GM21576 (cell line): Measurements from ENCODE around the gene TMOD3.

Experiments
- ATAC-seq: cut with Tn5 transposase; IDR thresholded peaks from one replicate; pipeline ENCODE4 v1.9.1; 2021; ENCODE audit warnings: mild to moderate bottlenecking, moderate library complexity; ENCODE audit not compliant: unreplicated experiment

Gene TMOD3

DNA sequence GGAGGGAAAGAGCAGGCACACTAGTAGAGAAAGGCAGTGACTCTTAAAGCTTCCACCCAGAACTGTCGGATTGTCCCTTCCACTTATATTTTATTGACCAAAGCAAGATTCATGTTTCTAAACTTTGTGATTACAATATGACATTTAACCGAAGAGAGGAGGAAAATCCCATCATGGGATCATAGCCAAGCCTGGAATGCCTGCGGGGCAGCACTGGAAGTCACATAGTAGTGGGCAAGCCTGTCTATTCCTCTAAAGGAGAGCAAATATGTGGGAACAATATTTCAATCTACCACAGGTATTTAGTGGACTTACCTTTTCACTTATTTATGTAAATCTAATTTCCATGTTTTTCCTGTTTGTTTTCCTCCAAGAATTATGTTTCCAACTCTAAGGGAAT, 3.8 kb upstream of the TMOD3 start:
- ATAC-seq: no peak

DNA sequence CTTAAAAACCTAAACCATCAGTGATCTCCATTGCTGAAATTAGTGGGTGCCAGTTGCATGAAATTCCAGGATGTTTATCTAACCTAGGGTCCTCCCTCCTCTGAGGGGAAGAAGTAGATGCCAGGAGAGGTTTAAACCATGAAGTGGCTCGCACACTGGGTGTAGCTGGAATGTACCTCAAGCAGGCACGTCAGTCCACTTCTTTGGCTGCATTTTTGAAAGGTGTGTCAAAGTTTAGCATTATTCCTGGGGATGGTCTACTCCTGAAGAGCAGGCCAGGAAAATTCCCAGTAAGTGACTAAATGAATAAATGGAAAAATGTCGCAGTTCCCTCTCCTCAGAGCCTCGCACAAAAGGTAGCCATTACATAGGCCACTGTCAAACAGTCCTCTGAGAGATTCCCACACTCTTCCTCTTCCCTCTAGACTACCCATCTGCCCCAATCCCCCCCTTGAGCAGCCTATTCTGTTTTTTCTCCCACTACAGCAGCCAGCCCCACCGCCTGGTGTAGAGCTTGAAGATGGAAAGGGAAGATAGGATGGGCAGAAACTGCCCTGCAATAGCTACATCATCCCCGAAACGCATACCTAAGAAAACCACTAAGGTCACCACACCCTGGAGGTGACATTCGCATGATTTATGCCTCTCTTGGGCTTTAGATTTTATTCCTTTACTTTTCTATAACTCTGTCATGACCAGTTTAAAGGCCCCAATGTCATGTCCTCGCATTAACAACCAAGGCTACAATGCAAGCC, 655 bp upstream of the TMOD3 start:
- no peak for ATAC-seq

DNA sequence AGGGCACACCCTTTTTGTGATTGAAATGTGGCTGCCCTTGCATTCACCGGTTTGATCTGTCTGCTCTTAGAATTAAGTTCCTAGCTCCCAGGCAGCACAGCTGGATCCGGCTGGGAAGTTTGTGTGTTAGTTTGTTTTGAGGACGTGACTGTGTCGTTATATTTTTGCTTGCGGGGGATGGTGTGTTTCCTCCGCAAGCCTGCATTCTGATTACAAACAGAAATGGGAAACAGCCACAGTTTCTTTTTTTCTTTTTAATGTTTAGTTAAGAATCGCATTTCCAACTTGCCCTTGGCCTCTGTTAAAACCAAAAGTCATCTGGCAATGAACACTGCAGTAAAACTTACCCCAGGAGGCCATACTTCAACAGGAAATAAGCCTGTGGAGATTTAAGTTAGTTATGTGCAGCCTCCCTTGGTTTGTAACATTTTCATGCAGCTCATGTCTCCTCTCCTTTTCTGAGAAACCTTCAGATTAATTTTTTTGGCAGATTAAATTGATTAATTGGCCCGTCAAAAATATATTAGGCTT, 888 bp downstream of the TMOD3 start:
- ATAC-seq: peak; percentile 22

DNA sequence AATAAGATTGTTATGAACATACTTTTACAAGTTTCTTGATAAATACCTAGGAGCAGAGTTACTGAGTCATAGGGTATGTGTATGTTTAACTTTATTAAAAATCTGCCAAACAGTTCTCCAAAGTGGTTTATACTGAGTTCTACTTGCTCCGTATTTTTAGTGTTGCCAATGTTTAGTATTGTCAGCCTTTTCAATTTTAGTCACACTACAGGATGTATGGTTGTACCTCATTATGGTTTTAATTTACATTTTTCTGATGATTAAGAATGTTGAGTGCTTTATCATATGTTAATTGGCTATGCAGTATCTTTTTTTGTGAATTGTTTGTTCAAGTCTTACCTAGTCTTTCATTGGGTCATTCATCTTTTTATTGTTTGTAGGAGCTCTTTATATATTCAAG, 4.3 kb downstream of the TMOD3 start:
- no peak for ATAC-seq

DNA sequence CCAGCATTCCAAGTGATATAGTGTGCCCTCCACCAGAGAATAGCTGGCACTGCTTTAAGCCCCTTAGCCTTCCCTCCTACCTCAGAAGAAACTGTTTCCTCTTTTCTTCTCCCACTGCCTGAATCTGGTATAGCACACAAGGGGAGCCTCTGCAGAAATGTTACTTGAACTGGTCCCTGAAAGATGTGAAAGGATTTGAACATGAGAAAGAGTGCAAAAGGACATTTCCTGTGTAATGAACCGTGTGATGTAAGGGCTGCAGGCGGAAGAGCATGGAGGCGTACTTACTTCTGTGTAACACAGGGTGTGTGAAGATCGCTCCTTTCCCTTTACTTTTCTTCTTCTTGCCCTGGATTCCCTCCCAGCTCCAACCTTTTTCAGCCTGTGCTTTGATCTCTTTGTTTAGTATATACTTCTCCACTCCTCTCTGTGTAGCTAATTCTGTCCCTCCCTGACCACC, 8.4 kb downstream of the TMOD3 start:
- ATAC-seq: peak; percentile 69

DNA sequence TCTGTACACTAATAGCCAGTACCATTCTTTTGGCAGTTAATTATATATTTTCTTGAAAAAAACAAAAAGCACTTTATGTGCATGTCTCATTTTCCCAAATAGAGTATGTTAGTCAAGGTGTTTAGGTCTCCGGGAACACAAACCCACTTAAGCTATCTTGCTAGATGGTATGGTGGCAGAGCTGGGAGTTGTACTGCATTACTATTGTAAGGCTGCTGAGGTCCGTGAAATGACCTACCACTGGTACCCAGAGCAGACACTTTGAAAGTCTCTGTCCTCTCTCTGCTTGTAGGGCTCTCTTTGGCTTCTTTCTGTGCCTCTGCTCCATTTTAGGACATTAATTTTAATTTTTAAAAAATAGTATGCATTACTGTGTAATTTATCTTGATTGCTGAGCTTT, 8.8 kb downstream of the TMOD3 start:
- no peak for ATAC-seq

DNA sequence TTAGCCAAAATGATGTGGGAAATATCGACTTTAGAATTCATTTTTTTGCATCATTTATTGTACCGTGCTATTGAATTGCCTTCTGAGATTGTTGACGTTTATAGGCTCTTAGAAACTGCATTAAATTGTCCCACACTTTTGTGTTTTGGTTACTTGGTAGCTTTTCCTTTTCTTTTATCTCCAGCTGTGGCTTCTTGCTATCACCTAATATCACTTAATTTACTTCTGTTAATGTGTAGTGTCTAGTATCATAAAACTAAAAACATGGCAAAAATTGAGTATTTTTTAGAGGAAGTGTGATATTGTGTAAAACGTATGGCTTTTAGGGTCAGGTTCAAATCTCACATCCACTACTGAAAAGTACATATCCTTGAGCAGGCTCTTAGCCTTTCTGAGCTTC, 11.2 kb downstream of the TMOD3 start:
- ATAC-seq: no peak

DNA sequence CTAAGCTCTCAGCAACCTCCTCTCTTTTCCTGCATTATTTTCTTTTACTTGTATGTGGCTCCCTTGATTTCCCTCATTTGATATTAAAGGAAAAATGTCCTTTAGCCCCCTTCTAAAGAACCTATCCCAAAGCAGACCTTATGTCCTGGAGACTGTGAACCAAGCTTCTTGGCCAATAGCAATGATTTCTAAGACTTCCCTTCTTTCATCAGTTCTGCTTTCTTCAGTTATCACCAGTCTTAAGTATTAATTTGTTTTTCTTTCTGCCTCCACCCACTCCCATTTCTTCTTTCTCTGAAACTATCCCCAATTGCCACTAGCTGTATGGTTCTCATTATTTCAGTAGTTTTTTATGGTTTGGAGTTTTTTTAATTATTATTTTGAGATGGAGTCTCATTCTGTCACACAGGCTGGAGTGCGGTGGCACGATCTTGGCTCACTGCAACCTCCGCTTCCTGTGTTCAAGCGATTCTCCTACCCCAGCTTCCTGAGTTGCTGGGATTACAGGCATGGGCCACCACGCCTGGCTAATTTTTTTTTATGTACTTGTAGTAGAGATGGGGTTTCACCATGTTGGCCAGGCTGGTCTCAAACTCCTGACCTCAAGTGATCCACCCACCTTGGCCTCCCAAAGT, 12.1 kb downstream of the TMOD3 start:
- ATAC-seq: no peak

DNA sequence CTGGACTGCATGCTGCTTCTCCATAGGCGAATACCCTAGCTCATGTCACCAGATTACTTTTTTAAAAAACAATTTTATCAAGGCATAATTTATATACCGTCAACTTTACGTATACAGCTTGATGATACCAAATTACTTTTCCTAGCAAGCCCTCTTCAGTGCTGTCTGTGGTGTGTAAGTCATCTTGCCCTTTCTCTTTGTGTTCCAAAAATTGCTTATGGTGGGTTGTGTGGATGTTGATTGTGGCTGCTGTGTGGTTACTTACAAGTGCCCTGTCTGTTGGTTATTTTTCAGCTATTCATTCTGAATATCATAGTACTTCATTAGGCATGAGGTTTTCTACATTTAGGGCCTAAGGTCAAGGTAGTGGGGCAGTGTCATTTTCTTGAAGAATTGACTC, 12.8 kb downstream of the TMOD3 start:
- ATAC-seq: no peak

DNA sequence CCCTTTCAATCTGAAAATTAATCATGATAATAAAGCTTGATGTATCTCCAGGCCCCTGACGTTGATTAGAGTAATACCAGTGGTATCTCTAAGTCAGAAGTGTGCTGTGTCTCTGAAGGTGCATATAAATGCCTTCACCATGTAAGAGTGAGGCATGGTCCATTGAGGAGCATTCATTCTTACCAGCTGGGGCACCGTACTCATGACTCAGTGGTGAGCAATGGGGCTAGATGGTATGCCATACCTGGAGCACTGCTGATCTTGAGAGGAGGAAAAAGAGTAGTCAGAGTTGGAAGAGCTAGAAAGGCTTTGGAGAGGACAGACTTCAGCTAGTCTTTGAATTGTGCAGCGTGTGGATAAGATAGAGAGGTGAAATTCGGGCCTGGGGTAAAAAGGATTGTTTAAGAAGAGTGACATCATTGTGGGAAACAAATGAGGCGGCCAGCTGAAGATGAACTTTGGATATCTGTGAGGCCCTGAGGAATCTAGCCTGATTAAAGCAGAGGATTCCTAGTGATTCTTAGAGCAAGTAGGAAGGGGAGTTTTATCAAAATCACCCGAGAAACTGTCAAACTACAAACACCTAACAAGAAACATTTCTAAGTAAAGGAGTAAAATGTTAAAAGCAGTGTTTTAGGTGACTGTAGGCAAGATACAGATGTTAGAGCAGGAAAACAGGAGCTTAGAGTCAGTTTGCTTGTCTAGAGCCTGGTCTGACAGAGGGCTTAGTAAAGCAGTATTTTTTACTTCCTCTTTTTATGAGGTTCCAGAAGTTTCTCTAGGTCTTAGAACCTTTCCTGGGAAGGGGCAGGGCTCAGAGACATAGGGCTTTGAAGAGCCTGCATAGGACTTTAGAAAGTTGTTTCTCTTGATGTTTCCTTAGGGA, 13.6 kb downstream of the TMOD3 start:
- no peak for ATAC-seq

DNA sequence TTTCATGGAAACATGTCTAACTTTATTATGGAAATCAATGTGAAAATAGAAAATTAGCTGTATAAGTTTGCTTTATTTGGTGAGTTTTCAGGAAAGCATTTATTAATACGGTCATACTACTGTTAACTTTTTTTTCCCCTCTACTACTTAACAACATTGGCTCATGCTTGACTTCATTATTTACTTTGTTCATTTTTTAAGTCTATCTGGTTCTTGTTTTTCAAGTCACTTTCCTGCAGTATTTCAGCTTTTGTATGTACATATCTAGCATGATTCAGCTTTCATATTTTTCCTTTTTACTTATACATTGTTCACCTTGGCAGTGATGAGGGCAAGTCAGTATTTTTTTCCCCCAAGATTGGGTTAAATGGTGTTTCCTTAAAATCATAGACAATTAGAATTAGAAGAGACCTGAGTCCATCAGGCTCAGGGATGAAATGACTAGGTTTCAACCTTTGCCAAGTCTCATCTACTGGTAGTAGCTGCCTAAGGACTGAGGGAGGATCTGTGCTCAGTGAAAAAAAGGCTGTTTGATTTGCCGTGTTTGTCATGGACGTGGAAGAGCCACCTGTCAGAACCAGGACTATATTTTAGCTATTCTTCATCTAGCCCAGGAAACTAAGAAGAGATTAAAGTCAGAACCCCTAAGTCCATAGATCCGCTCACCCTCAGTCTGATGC, 15.4 kb downstream of the TMOD3 start:
- ATAC-seq: no peak

DNA sequence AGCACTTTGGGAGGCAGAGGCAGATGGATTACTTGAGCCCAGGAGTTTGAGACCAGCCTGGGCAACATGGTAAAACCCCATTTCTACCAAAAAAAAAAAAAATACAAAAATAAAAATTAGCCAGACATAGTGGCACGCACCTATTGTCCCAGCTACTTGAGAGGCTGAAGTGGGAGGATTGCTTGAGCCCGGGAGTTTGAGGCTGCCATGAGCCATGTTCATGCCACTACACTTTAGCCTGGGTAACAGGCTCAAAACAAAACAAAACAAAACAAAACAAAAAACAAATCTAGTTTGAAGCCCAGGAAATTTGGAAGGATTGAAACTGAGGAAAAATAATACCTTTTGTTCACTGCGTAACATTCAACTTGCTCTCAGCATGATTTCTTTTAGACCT, 16.6 kb downstream of the TMOD3 start:
- ATAC-seq: no peak

DNA sequence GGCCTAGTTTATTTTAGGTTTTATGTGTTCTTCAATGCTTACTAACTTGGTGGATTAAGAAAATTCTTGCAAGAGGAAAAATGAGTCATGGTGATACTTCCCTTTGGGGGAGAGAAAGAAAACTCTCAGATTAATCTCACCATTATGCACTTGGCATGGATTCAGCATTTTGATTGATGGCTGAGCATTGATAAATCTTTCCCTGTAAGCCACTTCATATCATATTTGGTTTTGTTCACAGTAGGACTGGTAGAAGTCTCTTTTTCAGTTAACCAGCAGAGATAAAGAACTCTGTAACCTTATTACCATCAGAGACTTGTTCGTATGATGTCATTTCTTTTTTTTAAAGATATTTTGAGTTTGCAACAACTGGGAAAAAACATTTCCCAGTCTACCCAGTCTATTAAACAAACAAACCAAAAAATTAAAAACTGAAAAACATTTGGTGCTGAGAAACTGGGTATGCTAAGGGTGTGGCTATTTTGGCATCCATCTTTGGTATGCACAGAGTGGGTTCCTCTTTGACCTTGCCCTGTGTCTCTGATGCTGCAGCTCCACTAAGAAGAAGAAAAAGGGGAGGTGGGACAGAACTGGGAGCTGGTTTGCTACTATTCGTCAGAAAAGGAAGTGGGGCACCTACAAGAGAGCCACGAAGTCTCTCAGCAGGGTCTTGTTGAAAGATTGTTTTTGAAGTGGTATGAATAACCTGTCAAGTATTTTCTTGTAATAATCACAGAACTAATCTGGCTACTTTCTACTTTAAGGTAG, 17.2 kb downstream of the TMOD3 start:
- ATAC-seq: no peak

DNA sequence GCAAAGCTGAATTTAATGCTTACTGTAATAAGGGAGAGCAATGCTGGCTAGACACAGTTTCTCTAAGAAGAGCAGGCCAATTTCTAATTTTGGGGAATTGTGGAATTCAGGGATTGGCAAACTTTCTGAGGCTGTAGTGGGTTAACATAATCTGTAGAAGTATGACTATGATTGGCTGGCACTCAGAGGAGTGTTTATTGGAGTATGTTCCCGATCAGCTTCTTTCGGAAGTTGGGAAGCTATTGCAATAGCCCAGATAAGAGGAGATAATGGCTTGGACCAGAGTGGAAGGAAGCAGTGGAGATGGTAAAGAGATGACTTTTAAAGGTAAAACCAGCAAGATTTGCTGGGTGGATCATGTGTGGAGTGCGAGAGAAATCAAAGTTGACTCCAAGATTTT, 19.4 kb downstream of the TMOD3 start:
- ATAC-seq: no peak

DNA sequence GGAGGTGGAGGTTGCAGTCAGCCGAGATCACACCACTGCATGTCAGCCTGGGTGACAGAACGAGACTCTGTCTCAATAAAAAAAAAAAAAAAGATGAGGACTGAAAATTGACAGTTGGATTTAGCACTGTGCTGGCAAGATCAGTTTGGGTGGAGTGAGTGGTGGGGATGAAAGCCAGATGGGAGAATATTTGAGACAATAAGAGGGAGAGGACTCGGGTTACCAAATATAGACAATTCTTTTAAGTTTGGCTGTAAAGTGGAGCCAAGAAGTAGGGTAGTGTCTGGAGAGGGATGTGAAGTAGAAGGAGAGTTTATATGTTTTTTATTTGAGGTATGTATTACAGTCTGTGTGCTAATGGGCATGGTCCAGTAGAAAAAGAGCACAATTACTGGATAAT, 20.4 kb downstream of the TMOD3 start:
- ATAC-seq: no peak

DNA sequence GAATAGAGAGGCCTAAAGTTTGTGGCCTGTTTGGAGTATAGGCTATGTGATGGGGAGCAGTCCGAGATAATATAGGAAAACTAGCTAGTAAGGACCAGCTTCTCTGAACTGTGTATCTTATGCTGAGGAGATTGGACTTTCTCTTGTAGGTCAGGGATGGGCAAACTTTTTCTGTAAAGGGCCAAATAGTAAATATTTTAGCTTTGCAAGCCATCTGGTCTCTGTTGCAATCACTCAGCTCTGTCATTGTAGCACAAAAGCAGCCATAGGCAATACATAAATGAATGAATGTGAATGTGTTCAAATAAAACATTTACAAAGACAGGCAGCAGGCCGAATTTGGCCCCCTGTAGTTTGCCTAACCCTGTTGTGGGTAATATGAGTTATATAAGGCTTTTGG, 24.5 kb downstream of the TMOD3 start:
- no peak for ATAC-seq

DNA sequence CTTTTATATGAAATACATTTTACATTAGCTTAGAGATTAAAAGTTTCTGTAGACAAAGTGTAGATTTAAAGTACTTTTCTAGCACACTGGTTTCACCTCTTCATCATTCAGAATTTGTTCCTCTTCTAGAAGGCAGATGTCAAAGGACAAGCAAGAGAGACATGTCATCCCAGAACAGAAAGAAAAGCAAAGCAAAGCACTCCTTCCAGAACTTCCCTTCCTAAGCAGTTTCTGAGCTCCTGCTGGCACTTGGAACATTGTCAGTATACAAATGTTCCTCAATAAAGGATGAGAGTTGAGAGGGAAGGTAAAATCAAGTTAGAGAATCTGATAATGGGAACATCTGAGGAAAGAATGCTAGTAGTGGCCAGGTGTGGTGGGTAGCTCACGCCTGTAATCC, 26.2 kb downstream of the TMOD3 start:
- ATAC-seq: no peak

DNA sequence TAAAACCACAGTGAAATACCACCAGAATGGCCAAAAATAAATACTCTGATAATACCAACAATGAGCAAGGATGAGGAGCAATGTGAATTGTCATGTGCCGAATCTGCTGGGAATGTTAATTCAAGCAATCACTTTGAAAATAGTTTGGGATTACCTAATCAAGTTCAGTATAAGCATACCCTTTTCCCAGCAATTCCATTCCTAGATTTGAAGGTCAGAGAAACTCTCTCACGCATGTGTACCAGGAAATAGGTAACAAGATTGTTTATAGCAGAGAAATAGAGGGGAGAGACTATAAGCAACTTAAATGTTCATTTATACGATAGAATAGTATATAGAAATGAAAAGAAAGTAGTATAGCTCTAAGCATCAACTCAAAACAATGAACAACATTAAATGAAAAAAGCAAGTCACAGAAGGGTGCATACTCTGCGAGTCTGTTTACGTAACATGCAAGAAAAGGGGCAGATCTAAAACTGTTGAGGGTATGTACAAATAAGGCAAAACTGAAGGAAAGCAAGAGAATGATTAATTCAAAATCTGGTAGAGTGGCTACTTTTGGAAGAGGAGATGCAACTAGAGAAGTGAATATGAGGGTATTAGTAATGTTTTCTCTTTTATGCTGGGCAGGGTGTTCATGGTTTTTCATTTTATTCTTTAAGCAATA, 27.4 kb downstream of the TMOD3 start:
- ATAC-seq: no peak

DNA sequence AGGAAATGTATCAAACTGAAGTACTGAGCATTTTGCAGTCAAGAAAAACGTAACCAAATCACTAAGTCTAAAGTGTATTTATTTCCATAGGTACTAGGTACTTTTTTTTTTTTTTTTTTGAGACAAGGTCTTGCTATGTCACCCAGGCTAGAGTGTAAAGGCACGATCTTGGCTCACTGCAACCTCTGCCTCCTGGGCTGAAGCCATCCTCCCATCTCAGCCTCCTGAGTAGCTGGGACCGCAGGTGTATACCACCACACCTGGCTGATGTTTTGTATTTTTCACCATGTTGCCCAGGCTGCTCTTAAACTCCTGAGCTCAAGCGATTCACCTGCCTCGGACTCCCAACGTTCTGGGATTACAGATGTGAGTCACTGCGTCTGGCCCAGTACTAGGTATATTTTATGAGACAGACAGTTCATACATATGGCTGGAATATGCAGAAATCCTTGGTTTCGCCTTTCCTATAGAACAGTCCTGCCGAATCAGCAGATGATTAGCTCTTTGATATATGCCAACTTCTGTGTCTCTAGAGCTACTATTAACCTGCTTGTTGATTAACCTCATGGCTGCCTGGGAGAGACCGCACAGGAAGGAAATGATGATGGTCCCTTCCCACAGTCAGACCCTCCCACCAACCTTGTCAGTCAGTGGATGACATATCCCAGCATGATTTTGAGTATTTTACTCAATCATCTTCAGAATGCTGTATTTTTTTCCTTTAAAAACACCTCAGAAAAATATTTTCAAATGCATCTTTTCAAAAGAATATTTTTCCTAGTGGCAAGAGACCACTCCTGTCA, 32.3 kb downstream of the TMOD3 start:
- no peak for ATAC-seq
